IMR-90 (cell line): Measurements from ENCODE around the gene TMEM82. TPM values are rescaled to one million over a fixed set of nuclear protein-coding genes. Genes with fewer than 3 reads are reported as not detected.

Experiments used
- ATAC-seq: fragments of 200-7000 bp; cut with Tn5 transposase; 2 replicates; pipeline ENCODE4 v1.9.1; 2020; ENCODE audit warnings: low read depth, mild to moderate bottlenecking, moderate library complexity
- BruUV-seq: library from RNA; stranded (reverse); fragments of 400-500 nt; replicated peaks from 2 replicates; lab custom pipeline; 2021; lab: Mats Ljungman, UMichigan
- CTCF ChIA-PET: fragments of 300-600 bp; formaldehyde crosslinking; extraction: SDS; loops from one replicate; lab custom pipeline; 2021; ENCODE audit warnings: antibody characterized with exemption; lab: Yijun Ruan, JAX
- POLR2A ChIA-PET: fragments of 300-600 bp; sonication (Branson Sonifier 250); formaldehyde crosslinking; loops from one replicate; lab custom pipeline; 2022; ENCODE audit warnings: antibody characterized with exemption; ENCODE audit not compliant: unreplicated experiment; lab: Charles Lee
- DNase-seq: peaks from one replicate; pipeline ENCODE4 v3.0.0; 2013
- H2AFZ ChIP-seq: replicated peaks from 2 replicates; pipeline ENCODE3; 2013; ENCODE audit warnings: low read length, mild to moderate bottlenecking; ENCODE audit not compliant: poor library complexity
- H2AK5ac ChIP-seq: 2 replicates; pipeline ENCODE4 v1.6.1; 2013; ENCODE audit warnings: low read depth, low read length, inconsistent platforms
- H2AK9ac ChIP-seq: replicated peaks from 2 replicates; pipeline ENCODE3; 2013; ENCODE audit warnings: mild to moderate bottlenecking, low read depth, low read length, moderate library complexity; ENCODE audit not compliant: poor library complexity
- H2BK120ac ChIP-seq: 2 replicates; pipeline ENCODE4 v1.6.1; 2013; ENCODE audit warnings: low read depth, low read length, inconsistent platforms
- H2BK15ac ChIP-seq: 3 replicates; pipeline ENCODE4 v1.6.1; 2013; ENCODE audit warnings: low read depth, low read length, inconsistent platforms
- H2BK20ac ChIP-seq: 2 replicates; pipeline ENCODE4 v1.6.1; 2013; ENCODE audit warnings: low read depth, mild to moderate bottlenecking, inconsistent platforms, low read length, moderate library complexity
- H2BK5ac ChIP-seq: 2 replicates; pipeline ENCODE4 v1.6.1; 2013; ENCODE audit warnings: mild to moderate bottlenecking, low read depth, low read length, inconsistent platforms; ENCODE audit not compliant: poor library complexity, severe bottlenecking
- H3K14ac ChIP-seq: replicated peaks from 2 replicates; pipeline ENCODE4 v1.6.1; 2013; ENCODE audit warnings: low read depth, low read length, inconsistent platforms
- H3K18ac ChIP-seq: 2 replicates; pipeline ENCODE4 v1.6.1; 2013; ENCODE audit warnings: low read depth, low read length, control low read depth
- H3K23ac ChIP-seq: 2 replicates; pipeline ENCODE4 v1.6.1; 2013; ENCODE audit warnings: low read depth, low read length, inconsistent platforms
- H3K27ac ChIP-seq: 2 replicates; pipeline ENCODE4 v1.5.1; 2013; ENCODE audit warnings: mild to moderate bottlenecking, control low read depth, low read length; ENCODE audit not compliant: insufficient read depth
- H3K27me3 ChIP-seq: 2 replicates; pipeline ENCODE4 v1.6.1; 2013; ENCODE audit warnings: low read length; ENCODE audit not compliant: control insufficient read depth, insufficient read depth
- H3K36me3 ChIP-seq: 2 replicates; pipeline ENCODE4 v1.6.1; 2013; ENCODE audit warnings: low read length, mixed read lengths; ENCODE audit not compliant: control insufficient read depth, insufficient read depth
- H3K4ac ChIP-seq: 2 replicates; pipeline ENCODE4 v1.6.1; 2013; ENCODE audit warnings: low read depth, low read length, inconsistent platforms
- H3K4me1 ChIP-seq: 2 replicates; pipeline ENCODE4 v1.6.1; 2013; ENCODE audit warnings: low read length, mixed read lengths; ENCODE audit not compliant: control insufficient read depth, insufficient read depth
- H3K4me2 ChIP-seq: 2 replicates; pipeline ENCODE4 v1.6.1; 2013; ENCODE audit warnings: low read depth, mild to moderate bottlenecking, control low read depth, low read length, moderate library complexity
- H3K4me3 ChIP-seq: 2 replicates; pipeline ENCODE4 v1.5.1; 2013; ENCODE audit warnings: low read depth, mild to moderate bottlenecking, control low read depth, low read length, moderate library complexity; ENCODE audit not compliant: insufficient read depth
- H3K56ac ChIP-seq: 2 replicates; pipeline ENCODE4 v1.6.1; 2013; ENCODE audit warnings: low read length, inconsistent platforms; ENCODE audit not compliant: insufficient read depth; ENCODE audit errors: extremely low read depth
- H3K79me1 ChIP-seq, 2 experiments: 2 replicates each; pipeline ENCODE4 v1.6.1; 2013; ENCODE audit warnings: low read length in 2 of 2, inconsistent platforms in 1 of 2, low read depth in 1 of 2
- H3K9ac ChIP-seq: 2 replicates; pipeline ENCODE4 v1.6.1; 2013; ENCODE audit warnings: low read depth, low read length, control low read depth
- H3K9me1 ChIP-seq: 2 replicates; pipeline ENCODE4 v1.6.1; 2013; ENCODE audit warnings: low read length, inconsistent platforms; ENCODE audit not compliant: insufficient read depth
- H3K9me3 ChIP-seq: 2 replicates; pipeline ENCODE4 v1.6.1; 2013; ENCODE audit warnings: low read length; ENCODE audit not compliant: control insufficient read depth, insufficient read depth
- H4K20me1 ChIP-seq: 2 replicates; pipeline ENCODE4 v1.6.1; 2013; ENCODE audit warnings: low read length, inconsistent platforms; ENCODE audit not compliant: insufficient read depth
- H4K5ac ChIP-seq: 2 replicates; pipeline ENCODE4 v1.6.1; 2013; ENCODE audit warnings: mild to moderate bottlenecking, low read depth, low read length, control low read depth
- H4K8ac ChIP-seq, 2 experiments: 2 replicates each; pipeline ENCODE4 v1.6.1; 2013; ENCODE audit warnings: low read depth in 2 of 2, low read length in 2 of 2, control low read depth in 1 of 2, inconsistent platforms in 1 of 2
- H4K91ac ChIP-seq: 2 replicates; pipeline ENCODE4 v1.6.1; 2013; ENCODE audit warnings: low read depth, low read length, inconsistent platforms; ENCODE audit not compliant: insufficient read depth
- BHLHE40 ChIP-seq: fragments of 150-350 bp; IDR thresholded peaks from 2 replicates; pipeline ENCODE4 v1.6.1; 2016; ENCODE audit warnings: mild to moderate bottlenecking, low read depth, low read length
- CEBPB ChIP-seq: IDR thresholded peaks from 2 replicates; pipeline ENCODE4 v1.6.1; 2012; ENCODE audit warnings: low read depth, low read length, improper control_type of control experiment
- CHD1 ChIP-seq: IDR thresholded peaks from 2 replicates; pipeline ENCODE4 v1.6.1; 2012; ENCODE audit warnings: low read depth, low read length, improper control_type of control experiment
- CTCF ChIP-seq: conservative IDR thresholded peaks from 2 replicates; pipeline ENCODE4 v1.5.1; 2012; ENCODE audit warnings: mild to moderate bottlenecking, low read depth, low read length, improper control_type of control experiment
- ELK1 ChIP-seq: fragments of 150-350 bp; IDR thresholded peaks from 2 replicates; pipeline ENCODE4 v1.6.1; 2016; ENCODE audit warnings: low read depth, mild to moderate bottlenecking, low read length, moderate library complexity, borderline replicate concordance
- FOS ChIP-seq: fragments of 150-350 bp; IDR thresholded peaks from 2 replicates; pipeline ENCODE4 v1.6.1; 2016; ENCODE audit warnings: low read depth, low read length
- MAFK ChIP-seq: IDR thresholded peaks from 2 replicates; pipeline ENCODE4 v1.6.1; 2012; ENCODE audit warnings: low read depth, low read length, improper control_type of control experiment
- MAZ ChIP-seq: IDR thresholded peaks from 2 replicates; pipeline ENCODE4 v1.6.1; 2012; ENCODE audit warnings: low read depth, mild to moderate bottlenecking, low read length, improper control_type of control experiment, moderate library complexity, borderline replicate concordance
- NFE2L2 ChIP-seq: fragments of 150-350 bp; IDR thresholded peaks from 2 replicates; pipeline ENCODE4 v1.6.1; 2016; ENCODE audit warnings: low read depth, mild to moderate bottlenecking, low read length
- POLR2A ChIP-seq: IDR thresholded peaks from 2 replicates; pipeline ENCODE4 v1.6.1; 2012; ENCODE audit warnings: mild to moderate bottlenecking, low read depth, low read length
- RAD21 ChIP-seq: IDR thresholded peaks from 2 replicates; pipeline ENCODE4 v1.6.1; 2012; ENCODE audit warnings: low read length, improper control_type of control experiment
- RCOR1 ChIP-seq: IDR thresholded peaks from 2 replicates; pipeline ENCODE4 v1.6.1; 2012; ENCODE audit warnings: mild to moderate bottlenecking, low read length, improper control_type of control experiment; ENCODE audit not compliant: insufficient replicate concordance
- RFX5 ChIP-seq: IDR thresholded peaks from 2 replicates; pipeline ENCODE4 v1.8.0; 2012; ENCODE audit warnings: low read depth, mild to moderate bottlenecking, low read length, moderate library complexity
- USF2 ChIP-seq: fragments of 150-350 bp; IDR thresholded peaks from 2 replicates; pipeline ENCODE4 v1.6.1; 2017; ENCODE audit warnings: mild to moderate bottlenecking, antibody characterized with exemption, low read length, low read depth
- WGBS, 2 experiments: methylation state at CpG; one replicate each; pipeline versions ENCODE4 v1.1.5 to v1.1.7; 2013; ENCODE audit warnings: missing lambda C conversion rate in 2 of 2; ENCODE audit not compliant: insufficient read length in 1 of 2; ENCODE audit errors: extremely low coverage in 2 of 2; 5-methylcytosine and 5-hydroxymethylcytosine counted together
- dilution Hi-C: fragments of 300-500 bp; cut with HindIII; formaldehyde crosslinking; loops from one replicate; pipeline ENCODE4 v1.14.3; 2018; ENCODE audit warnings: low sequenced_read_pairs; ENCODE audit not compliant: unreplicated experiment
- in situ Hi-C: fragments of 300-500 bp; cut with MboI; formaldehyde crosslinking; loops from 3 replicates; pipeline ENCODE4 v1.14.3; 2019; ENCODE audit warnings: low sequenced_read_pairs, inconsistent platforms, mixed read lengths
- intact Hi-C: fragments of 100-400 bp; cut with micrococcal nuclease; formaldehyde crosslinking; loops from 2 replicates; pipeline ENCODE4 v1.10.0; 2022
- polyA plus RNA-seq, 3 experiments: library from polyadenylated mRNA; depleted of rRNA; stranded (reverse); fragments of >200 nt; gene quantifications; 2 replicates each; pipeline ENCODE4 v1.2.3, GENCODE V29; 2012; ENCODE audit warnings: low replicate concordance in 1 of 3
- total RNA-seq: library from RNA; depleted of rRNA; stranded (reverse); fragments of >200 nt; gene quantifications from 2 replicates; pipeline ENCODE4 v1.2.3, GENCODE V29; 2012

TMEM82 gene
- total and polyA plus RNA-seq, 2 of the 4 experiments (the other 2 are of a cell fraction): not detected

GRCh38 chr1:15760520-15761211 is 18.4 kb downstream of the TMEM82 start:
- Histone ChIP-seq H2BK15ac (peak overlapping the region; percentile 42; the same call in 1 of the 3 replicates), H3K56ac (peak overlapping the region; percentile 63; the same call in 1 of the 2 replicates), H2BK5ac (peak overlapping the region; percentile 67), H3K9me3 (no peaks in the 10 kb centered on the region), H3K4me1 (peaks cover 20% of the 10 kb centered on the region), H4K5ac (peak overlapping the region; percentile 21), H3K23ac (peak overlapping the region; percentile 30), H3K4ac (peak overlapping the region; percentile 92), H3K27me3 (no peaks in the 10 kb centered on the region), H2BK20ac (peak overlapping the region; percentile 50; the same call in 1 of the 2 replicates), H3K9ac (peak overlapping the region; percentile 32), H2AFZ (peak overlapping the region; percentile 77), H3K79me1 (peaks cover 19 to 55% of the 10 kb centered on the region in 2 experiments), H3K9me1 (peaks cover 14% of the 10 kb centered on the region), H3K36me3 (peaks cover 17% of the 10 kb centered on the region), H4K91ac (peak overlapping the region; percentile 58), H3K14ac (peak overlapping the region; percentile 73), H3K27ac (peak overlapping the region; percentile 78), H2AK9ac (peak overlapping the region; percentile 79), H3K4me3 (peak overlapping the region; percentile 21), H4K20me1 (peaks cover 44% of the 10 kb centered on the region), H2BK120ac (peak overlapping the region; percentile 59), H4K8ac (peak overlapping the region; percentile 11 to 66), H3K4me2 (peak overlapping the region; percentile 70), H3K18ac (peak overlapping the region; percentile 39), H2AK5ac (peak overlapping the region; percentile 87)
- DNase-seq (peak; percentile 74), ATAC-seq (peak; percentile 31)
- no TSS peak for BruUV-seq
- dilution Hi-C loops: no loop called here
- in situ Hi-C loops: no loop called here
- ChIA-PET POLR2A (interaction anchor here (0.6 kb wide), 3 partner anchors 8 to 339 kb away, joined by 3 to 5 read pairs (median 4); no protein-coding TSS in a partner anchor), CTCF (interaction anchor here (0.9 kb wide), 1 partner anchor 9 kb away, joined by 4 read pairs; no protein-coding TSS in a partner anchor)
- no CpG with 5 or more reads among the region's 12 CpGs for WGBS, 2 experiments
- intact Hi-C loops: no loop called here
- TF ChIP-seq FOS (no peak), NFE2L2 (no peak), USF2 (no peak), MAZ (peak; percentile 70; the same call in 1 of the 2 replicates), RAD21 (no peak), RCOR1 (no peak), RFX5 (no peak), MAFK (no peak), CHD1 (no peak), CEBPB (no peak), BHLHE40 (no peak), CTCF (peak; percentile 1; the same call in 1 of the 2 replicates), POLR2A (peak; percentile 50; the same call in 1 of the 2 replicates), ELK1 (no peak)
